Suprapubic skin (tissue), 3 donors: ENCODE data around the gene MAGEF1.

ENCODE experiments used
- CTCF ChIP-seq, 2 donors: fragments of 200-600 bp in 1 of 2; fragments of 450-650 bp in 1 of 2; sonication (generic) in 1 of 2; IDR thresholded peaks; one replicate each; pipeline ENCODE4 v1.5.1; 2016 to 2019; ENCODE audit warnings: antibody characterized with exemption in 2 of 2, mild to moderate bottlenecking in 1 of 2, moderate library complexity in 1 of 2
- EP300 ChIP-seq: sonication (generic); formaldehyde crosslinking; IDR thresholded peaks from one replicate; pipeline ENCODE4 v1.6.1; 2017; ENCODE audit warnings: antibody characterized with exemption
- POLR2A ChIP-seq, 2 donors: fragments of 450-650 bp; IDR thresholded peaks; one replicate each; pipeline ENCODE4 v1.6.1; 2017; ENCODE audit warnings: antibody characterized with exemption in 2 of 2, mild to moderate bottlenecking in 2 of 2, moderate library complexity in 2 of 2

DNA sequence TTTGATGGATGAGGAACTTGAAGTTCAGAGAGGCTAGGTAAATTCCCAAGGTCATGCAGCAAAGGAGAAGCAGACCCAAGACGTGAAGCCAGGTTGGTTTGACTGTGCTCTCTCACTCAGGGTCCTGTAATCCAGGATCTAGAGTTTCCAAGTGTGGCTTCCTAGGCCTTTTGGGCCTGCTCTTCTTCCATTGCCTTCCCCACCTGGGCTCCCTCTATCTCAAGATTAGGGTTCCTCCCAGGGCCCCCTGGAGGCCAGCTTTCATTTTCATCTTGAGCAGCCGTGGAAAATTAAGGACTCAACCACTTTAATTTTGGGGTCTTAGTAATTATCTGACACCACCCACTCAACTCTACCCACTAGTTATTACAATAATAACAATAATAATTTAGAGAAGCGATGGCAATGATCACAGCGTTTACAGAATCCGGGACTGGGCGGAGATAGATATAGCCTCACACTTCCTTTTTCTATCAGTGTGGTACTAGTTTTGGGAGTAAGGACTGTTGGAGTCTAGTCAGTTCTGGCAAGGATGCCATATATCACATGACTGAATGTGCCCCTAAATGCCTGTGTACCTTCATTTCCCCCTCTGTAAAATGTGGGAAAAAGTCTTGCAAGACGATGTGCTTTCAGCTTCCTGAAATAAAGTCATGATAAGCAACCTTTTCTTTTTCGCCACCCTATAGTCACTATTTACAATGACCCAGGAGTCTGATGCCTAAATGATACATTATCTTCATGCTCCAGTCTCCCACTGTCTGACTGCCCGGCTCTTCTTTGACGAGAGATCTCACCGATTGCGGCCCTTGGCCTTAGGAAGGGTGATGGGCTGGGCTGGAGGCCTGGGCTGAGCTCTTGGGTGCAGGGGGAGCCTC is 30.2 kb upstream of the MAGEF1 start:
- TF ChIP-seq EP300, result no peak
- no peak for TF ChIP-seq CTCF (IDR thresholded peaks at IDR 0.05)
- TF ChIP-seq POLR2A (IDR thresholded peaks at IDR 0.05), result no peak
